ENCODE data around the gene SMC6.

- TF ChIP-seq, protein P1, sequence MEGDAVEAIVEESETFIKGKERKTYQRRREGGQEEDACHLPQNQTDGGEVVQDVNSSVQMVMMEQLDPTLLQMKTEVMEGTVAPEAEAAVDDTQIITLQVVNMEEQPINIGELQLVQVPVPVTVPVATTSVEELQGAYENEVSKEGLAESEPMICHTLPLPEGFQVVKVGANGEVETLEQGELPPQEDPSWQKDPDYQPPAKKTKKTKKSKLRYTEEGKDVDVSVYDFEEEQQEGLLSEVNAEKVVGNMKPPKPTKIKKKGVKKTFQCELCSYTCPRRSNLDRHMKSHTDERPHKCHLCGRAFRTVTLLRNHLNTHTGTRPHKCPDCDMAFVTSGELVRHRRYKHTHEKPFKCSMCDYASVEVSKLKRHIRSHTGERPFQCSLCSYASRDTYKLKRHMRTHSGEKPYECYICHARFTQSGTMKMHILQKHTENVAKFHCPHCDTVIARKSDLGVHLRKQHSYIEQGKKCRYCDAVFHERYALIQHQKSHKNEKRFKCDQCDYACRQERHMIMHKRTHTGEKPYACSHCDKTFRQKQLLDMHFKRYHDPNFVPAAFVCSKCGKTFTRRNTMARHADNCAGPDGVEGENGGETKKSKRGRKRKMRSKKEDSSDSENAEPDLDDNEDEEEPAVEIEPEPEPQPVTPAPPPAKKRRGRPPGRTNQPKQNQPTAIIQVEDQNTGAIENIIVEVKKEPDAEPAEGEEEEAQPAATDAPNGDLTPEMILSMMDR (IDR thresholded peaks at IDR 0.05) = no peak
- TF ChIP-seq POLR2A (IDR thresholded peaks at IDR 0.05) = no peak
Observed at GRCh38 chr2:17771956-17772355, 18.3 kb upstream of the SMC6 start.
